ENCODE results near the gene MEP1A.
"Not testable (repeated sequence)": the region's sequence is repeated elsewhere in the genome, so short reads cannot be mapped to it uniquely, and the experiment has no call there.

Gene MEP1A, protein sequence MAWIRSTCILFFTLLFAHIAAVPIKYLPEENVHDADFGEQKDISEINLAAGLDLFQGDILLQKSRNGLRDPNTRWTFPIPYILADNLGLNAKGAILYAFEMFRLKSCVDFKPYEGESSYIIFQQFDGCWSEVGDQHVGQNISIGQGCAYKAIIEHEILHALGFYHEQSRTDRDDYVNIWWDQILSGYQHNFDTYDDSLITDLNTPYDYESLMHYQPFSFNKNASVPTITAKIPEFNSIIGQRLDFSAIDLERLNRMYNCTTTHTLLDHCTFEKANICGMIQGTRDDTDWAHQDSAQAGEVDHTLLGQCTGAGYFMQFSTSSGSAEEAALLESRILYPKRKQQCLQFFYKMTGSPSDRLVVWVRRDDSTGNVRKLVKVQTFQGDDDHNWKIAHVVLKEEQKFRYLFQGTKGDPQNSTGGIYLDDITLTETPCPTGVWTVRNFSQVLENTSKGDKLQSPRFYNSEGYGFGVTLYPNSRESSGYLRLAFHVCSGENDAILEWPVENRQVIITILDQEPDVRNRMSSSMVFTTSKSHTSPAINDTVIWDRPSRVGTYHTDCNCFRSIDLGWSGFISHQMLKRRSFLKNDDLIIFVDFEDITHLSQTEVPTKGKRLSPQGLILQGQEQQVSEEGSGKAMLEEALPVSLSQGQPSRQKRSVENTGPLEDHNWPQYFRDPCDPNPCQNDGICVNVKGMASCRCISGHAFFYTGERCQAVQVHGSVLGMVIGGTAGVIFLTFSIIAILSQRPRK

DNA sequence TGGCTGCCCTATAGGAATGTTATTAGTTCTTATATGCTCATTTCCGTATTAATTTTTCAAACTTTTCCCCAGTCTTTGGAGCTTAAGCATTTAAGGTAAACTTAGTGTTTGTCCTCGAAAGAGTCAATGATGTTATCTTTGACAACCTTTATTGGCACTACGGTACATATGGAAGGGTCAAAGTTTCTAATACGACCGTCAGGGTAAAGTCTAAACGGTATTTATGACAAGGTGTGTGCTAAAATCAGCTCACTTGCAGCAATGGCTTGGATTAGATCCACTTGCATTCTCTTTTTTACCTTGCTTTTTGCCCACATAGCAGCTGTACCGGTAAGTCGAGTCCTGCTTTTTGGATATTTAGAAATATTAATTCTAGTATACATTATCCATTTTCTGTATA, at the start of gene MEP1A:
Gene MEP1A (plus strand): TSS at position 252 of the 400 bp plus-strand sequence. CDS start 10 bp downstream, at position 262.
- DNase-seq, result no peak

DNA sequence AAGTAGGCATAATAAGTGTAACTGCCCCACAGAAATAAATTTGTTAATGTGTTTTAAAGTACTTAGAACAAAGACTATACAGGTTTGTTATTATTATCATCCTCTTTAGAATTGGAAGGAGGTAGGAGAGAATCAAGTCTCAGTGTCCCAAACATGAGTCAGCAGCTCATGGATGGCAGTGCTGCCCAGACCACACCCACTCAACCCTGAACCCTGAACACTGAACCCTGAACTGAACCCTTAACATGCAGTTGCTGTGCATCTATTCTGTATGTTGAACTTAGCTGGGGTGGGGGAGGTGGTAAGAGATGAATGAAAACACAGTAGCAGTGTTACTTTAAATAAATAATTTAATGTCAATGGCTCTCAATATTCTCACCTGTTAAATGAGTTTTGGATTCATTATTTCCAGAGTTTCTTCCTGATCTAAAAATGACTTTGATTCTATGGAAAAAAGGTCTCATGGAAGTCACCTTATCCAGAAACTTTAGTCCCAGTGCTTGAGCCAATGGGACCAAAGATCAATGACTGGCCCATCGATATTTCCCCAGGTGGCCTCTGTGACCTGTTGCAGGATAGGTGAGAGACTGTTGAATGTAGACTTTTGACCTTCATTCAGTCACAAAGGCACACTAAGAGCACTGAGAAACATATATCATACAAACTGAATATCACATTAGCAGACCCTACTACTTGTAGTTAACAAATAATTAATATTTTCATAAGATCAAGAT, 49.6 kb upstream of the MEP1A start:
- no peak for DNase-seq

DNA sequence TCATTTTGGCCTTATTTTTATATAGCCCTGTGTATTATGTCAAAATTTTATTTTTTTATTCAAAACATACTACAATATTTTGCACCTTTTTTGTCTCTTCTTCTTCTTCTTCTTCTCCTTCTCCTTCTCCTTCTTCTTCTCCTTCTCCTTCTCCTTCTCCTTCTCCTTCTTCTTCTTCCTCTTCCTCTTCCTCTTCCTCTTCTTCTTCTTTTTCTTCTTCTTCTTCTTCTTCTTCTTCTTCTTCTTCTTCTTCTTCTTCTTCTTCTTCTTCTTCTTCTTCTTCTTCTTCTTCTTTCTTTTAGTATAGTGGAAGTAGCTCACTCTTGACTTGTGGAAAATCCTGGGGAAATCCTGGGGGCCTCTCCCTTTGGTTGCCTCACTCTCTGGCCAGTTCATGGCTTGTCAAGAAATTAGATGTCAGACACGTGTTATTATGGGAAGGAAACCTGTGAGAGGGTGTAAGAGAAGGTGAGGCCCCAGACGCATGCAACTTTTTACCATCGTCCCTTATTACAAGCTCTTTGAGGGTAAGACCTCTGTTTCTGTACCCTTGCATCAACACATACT, 48.9 kb upstream of the MEP1A start:
- not testable (repeated sequence) for DNase-seq

DNA sequence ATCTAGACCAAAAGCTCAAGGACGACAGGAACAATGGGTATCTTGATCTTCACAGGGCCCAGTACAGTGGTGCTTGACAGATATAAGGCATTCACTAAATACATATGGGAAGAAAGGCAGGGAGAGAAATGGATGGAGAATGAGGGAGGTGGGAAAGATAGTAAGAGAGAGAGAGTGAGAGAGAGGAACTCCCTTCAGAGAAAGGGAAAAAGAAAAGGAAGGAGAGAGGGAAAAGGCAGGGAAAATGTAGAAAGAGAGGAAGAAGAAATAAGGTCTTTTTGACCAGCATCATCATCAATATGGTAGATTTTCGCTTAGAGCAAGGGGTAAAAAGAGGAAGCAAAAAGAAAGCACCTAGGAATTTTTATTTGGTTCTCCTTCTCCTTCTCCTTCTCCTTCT, 47.2 kb upstream of the MEP1A start:
- DNase-seq, result no peak

DNA sequence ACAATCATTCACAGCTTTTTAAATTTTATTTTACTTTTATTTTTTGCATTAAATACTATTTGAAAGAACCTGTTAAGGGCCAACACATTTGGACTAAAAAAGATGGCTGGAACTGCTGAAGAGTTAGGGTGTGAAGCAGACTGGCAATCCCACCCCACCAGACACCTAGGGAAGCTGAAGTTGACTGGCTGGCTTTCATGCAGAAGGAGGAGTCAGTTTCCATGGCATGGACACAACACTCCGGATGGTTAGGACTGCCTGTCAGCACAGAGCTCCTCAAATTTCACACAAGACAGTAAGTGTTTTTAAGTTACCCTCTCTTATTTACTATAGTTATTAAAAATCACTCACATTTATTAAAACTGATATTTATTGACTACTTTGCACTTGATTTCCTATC, 46.5 kb upstream of the MEP1A start, which contains the start of gene ANKRD66:
Gene ANKRD66 (plus strand): TSS at position 238 of the 400 bp plus-strand sequence. CDS start 5,016 bp downstream, outside the sequence.
- DNase-seq, result no peak

DNA sequence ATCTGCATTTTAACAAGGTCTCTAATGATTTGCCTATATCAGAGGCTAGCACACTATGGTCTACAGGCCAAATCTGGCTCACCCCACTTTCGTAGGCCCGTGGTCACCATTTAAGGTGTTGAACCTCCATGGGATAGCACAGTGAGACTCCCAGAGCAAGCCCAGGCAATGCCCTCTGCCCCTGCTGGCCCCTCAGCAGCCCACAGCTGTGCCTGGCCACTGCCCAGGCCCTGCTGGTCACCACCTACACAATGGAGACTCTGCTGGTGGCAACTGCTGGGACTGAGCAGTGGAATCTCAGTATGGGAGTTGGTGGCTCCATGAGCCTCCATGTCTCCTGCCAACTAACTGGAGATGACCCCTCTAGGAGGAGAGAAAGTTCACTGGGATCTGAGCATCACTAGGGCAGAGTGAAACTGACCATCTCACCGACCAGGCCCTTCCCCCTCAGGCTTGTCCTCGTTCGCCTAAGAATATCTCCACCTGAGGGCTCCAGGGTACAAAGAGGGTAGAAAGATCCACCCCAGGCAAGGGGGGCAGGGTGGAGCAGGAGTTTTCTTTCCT, 44.2 kb upstream of the MEP1A start:
- DNase-seq, result no peak

DNA sequence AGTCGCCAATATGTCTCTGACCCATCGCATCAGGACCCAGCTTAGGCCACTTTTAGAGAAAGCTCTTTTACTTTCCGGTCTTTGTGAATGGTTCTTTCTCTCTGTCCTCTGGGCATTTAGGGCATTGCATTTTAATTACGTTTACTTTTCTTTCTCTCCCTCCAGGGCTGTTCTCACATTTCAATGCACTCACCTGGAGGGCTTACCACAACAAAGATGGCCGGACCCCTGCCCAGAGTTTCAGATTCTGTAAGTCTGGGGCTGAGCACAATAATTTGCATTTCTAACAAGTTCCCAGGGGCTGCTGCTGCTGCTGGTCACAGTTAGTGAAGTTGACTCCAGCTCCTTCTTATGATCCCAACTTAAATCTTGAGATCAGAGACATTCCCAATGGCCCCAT, 43.5 kb upstream of the MEP1A start:
- no peak for DNase-seq

DNA sequence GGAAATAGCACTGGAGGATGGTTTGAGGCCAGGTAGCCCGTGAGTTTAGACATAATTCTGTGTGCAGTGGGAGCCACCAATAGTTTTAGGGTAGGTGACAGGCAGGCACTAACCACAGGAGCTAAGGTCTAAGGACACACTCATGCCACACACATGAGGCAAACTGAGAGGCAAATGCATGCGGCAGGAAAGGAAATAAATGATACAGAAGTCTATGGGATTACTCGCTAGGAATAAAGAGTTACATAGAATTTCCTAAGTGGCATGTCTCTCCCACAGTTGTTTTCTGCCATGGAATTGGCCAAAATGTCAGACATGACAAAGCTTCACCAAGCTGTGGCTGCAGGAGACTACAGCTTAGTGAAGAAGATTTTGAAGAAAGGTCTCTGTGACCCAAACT, 41.5 kb upstream of the MEP1A start:
- no peak for DNase-seq

DNA sequence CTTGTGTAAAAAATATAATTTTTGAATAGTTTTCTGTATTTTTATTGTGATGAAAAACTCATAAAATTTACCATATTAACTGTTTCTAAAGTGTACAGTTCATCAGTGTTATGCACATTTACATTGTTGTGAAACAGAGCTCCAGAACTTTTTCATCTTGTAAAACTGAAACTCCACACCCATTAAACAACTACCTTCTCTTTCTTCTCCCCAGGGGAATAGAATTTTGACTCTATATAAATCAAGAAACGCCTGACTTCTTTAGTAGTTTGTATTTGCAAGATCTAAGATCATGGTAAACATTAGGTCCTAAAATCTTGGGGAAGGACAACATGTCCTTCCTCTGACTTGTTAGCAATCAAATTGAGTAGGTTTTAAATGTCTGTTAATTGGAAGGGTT, 37.3 kb upstream of the MEP1A start:
- DNase-seq, result no peak

DNA sequence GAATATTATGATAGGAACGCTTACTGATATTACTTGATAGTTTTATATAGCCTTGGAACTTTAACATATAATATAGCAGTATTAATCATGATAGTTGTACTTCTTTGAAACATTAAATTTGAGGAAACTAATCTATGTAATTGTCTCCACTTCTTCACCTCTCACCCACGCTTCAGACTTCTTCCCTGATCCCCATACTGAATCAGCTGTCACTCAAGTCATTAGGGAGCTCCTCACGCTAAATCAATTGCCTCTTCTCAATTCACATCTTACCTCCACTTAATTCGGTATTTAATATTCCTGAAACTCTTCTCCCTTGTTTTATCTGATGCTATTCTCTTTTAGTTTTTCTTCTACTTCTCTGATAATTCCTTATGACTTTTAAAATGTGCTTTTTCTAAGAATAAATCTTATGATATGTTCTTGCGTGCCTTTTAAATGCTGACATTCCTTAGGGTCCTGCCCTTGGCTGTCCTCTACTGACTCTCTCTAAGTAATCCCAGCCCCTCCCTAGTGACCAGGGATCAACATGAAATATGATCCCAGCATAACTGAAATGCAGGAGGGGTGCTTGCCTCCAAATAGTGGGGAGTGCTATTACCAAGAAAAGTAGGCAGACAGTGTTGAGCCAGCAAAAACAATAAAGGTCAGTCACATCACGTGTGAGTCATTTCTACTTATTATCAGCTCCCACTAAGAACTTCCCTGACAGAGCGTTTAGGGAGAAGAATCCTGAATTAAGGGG, 36.5 kb upstream of the MEP1A start:
- DNase-seq, result no peak

DNA sequence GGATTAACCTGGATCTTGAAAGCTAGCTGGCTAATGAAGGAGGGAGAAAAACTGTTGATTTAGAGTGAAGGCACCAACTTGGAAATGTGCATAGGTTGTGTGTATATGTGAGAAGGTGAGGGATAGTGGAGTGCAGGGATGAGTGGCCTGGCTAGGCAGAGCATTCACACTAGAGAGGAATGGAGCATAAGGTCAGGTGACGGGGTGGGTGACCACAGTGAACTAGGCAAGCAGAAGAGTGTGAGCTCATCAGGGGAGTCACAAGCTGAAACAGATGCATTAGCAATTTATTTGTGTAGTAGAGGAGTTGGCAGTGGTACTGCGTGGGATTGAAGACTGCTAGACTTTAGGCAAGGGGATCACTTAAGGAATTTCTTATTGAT, 36.0 kb upstream of the MEP1A start:
- no peak for DNase-seq

DNA sequence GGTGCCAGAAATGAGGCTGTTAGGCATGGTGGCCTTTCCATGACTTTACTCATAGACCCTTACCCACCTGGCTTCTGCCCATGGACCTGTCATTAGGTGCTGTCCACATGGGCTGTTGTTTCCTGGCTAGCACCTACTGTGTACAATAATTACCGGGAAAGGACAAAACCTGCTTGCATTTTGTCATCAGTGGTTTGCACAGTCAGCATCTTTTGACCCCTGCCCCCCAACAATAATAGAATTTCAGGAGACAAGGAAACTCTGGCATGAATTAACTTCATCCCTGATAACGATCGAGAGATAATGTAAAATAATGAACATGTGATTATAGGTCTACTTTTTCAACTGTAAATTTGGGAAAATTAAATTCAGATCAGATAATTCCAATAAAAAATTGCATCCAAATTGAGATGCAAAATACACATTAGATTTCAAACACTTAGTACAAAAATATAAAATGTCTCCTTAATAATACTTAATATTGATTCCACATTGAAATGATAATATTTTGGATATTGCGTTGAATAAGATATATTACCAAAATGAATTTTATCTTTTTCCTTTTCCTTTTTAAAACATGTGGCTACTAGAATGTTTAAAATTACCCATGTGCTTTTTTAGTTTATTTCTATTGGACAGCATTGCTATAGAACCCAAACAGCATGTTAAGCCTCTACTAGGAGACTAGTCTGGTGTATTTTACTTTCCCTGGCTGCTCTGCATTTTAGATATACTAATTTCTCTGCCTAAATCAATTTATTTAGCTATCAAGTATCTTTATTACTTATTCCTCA, 34.0 kb upstream of the MEP1A start:
- DNase-seq, result no peak

DNA sequence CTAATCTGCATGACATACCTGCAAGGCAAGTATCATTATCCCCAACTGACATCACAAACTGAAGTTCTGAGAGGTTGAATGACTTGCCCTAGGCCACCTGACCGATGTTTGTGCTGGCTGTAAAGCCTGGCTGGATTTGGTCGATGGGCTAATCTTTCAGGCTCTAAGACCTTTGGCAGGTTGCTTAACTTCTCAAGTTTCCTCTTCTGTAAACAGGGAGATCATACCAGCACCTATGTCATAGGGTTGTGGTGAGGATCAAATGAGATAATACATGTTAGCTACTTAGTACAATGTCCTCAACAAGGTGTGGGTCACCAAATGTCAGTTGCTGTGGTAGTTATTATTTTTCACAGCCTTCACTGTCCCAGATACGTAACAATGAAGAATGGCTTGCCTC, 32.3 kb upstream of the MEP1A start:
- no peak for DNase-seq

DNA sequence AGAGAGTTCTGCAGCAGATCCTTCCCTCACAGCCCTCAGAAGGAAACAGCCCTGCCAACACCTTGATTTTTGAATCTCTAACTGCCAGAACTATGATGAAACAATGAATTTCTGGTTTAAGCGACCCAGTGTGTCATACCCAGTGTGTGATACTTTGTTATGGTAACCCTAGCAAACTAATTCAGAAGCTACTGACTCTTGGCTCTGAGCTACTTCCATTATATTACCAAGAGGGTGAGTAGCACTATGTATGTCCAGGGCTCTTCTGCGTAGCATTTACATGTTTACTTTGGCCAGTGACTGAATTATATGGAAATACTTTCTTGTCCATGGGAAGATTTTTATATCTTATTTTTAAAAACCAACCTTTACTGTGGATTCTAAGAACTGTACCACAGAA, 29.7 kb upstream of the MEP1A start:
- no peak for DNase-seq

DNA sequence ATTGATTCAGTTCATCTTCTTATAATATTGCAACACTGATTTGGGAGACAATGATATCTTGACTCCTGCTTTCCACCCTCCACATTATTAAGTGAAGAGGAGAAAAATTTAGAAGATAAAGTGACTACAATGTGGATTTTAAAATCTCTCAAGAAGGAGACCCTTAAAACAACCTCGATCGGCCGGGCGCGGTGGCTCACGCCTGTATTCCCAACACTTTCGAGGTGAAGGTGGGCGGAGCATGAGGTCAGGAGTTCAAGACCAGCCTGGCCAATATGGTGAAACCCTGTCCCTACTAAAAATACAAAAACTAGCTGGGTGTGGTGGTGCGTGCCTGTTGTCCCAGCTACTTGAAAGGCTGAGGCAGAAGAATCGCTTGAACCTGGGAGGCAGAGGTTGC, 28.9 kb upstream of the MEP1A start:
- DNase-seq, result not testable (repeated sequence)

DNA sequence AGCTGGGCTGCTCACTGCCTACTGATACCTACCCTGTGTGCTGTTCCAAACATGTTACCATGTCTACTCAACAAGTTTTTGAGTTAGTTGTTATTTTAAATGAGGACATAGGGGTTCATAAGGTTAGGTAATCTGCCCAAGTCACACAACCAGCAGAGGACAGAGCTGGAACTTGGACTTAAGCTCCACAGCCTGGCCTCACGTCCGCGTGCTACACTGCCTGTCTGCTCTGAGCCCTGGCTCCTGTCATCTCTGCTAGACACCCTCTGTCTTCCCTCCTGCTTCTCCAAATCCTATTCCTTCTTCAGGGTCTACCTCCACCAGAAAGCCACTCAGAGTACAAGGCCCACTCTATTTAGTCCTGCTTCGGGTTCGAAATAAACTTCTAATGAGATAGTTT, 28.2 kb upstream of the MEP1A start:
- no peak for DNase-seq

DNA sequence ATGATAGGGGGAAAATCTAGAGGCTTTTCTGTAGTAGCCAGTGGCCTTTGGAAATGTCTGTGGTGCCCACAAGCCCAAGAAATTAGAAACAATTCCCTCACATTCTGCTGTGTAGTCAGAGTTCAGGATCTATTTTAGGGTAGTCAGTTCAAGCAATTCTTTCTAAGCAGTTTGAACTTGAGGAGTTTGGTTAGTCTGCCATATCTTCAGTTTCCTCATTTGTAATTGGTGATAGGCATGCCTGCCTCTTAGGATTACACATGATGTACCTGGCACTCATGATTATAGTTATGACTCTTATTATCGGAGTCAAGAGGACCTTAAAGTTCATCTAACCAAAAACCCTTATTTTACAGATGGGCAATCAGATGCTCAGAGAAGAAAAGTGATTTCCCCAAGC, 21.2 kb upstream of the MEP1A start:
- no peak for DNase-seq

DNA sequence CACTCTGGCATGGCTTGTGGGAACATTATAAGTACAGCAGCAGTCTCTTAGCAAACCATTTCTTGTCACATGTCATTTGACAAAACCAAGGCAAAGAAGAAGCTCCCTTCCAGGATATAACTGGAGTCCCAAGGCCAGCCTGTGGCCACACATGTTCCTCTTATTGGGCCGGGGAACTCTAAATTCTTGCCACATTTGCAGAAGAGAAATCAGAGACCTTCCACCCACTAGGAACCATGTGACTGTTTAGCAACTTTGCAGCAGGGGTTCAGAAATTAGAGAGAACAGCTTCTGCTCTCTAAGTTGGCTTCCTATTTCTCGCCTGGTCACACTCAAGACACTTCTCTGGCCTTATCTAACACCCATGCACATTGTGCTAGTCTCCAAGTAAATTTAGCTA, 20.4 kb upstream of the MEP1A start:
- DNase-seq, result no peak

DNA sequence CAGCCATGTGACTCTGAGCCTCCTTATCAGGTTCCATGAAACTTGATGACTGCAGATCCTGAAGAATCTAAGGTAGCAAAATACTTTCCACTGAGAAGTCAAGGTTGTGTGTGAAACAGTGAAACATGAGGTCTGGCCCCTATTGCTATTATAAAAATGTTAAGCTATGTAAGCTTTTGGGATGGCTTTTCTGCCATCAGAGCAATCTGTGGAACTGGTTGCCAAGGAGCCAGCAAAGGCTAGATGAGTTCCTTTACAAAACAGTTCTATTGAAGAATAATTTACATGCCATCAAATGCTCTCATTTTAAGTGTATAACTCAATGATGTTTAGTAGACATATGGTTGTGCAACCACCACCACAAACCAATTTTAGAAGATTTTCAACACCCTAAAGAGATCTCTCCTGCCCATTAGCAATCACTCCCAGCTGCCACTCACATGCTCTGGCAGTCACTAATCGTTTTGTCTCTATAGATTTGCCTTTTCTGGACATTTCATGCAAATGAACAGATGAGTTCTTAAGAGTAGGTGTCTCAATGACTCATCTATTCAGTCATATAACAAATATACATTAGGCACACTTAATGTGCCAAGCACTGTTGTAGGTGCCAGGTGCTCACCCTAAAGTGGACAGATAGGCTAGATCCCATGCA, 19.9 kb upstream of the MEP1A start:
- no peak for DNase-seq

DNA sequence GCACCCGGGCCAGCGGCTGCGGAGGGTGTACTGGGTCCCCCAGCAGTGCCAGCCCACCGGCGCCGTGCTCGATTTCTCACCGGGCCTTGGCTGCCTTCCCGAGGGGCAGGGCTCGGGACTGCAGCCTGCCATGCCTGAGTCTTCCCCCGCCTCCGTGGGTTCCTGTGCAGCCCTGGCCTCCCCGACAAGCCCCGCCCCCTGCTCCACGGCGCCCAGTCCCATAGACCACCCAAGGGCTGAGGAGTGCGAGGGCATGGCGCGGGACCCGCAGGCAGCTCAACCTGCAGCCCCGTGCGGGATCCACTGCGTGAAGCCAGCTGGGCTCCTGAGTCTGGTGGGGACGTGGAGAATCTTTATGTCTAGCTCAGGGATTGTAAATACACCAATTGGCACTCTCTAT, 18.5 kb upstream of the MEP1A start:
- not testable (repeated sequence) for DNase-seq
